PC-3 (cell line): ENCODE data around the gene UBA3.

Experiments
- EZH2 ChIP-seq: fragments of 300-600 bp; sonication (generic); IDR thresholded peaks from one replicate; pipeline ENCODE4 v1.6.1; 2017; ENCODE audit warnings: antibody characterized with exemption, mild to moderate bottlenecking, low read length; ENCODE audit not compliant: unreplicated experiment
- EZH2phosphoT487 ChIP-seq: fragments of 300-600 bp; sonication (generic); IDR thresholded peaks from 2 replicates; pipeline ENCODE4 v1.6.1; 2018; ENCODE audit warnings: mild to moderate bottlenecking, antibody characterized with exemption, low read length, borderline replicate concordance
- TF ChIP-seq, protein P1 (sequence below): fragments of 300-600 bp; sonication (generic); conservative IDR thresholded peaks from 2 replicates; pipeline ENCODE4 v1.5.1; 2017; ENCODE audit warnings: antibody characterized with exemption, low read depth, mild to moderate bottlenecking, low read length

DNA sequence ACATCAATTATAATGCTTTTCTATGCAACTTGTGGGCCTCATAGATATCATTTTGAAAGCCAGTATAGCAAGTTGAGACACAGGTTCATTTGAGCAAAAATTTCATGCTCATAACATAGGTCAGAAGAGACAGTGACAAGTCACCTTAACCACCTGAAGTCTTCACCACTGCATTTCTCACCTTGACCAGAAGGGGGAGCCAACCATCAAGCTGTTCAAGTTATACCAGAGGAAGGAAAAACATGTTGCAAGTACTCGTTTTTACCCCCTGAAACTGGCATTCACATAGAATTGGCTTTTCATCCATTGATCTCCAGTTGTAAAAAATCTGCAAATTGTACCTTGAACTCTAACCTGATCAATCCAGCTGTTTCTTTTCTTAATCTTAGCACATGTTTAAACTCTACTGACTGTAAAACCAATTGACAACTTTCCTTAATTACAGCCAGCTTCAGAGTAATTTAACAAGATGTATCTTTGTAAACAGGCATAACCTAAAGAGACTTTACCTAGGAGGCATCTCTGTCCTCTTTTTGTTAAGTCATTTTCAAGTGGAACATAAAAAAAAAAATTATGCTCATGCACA, 40.8 kb upstream of the UBA3 start:
- TF ChIP-seq, protein P1, sequence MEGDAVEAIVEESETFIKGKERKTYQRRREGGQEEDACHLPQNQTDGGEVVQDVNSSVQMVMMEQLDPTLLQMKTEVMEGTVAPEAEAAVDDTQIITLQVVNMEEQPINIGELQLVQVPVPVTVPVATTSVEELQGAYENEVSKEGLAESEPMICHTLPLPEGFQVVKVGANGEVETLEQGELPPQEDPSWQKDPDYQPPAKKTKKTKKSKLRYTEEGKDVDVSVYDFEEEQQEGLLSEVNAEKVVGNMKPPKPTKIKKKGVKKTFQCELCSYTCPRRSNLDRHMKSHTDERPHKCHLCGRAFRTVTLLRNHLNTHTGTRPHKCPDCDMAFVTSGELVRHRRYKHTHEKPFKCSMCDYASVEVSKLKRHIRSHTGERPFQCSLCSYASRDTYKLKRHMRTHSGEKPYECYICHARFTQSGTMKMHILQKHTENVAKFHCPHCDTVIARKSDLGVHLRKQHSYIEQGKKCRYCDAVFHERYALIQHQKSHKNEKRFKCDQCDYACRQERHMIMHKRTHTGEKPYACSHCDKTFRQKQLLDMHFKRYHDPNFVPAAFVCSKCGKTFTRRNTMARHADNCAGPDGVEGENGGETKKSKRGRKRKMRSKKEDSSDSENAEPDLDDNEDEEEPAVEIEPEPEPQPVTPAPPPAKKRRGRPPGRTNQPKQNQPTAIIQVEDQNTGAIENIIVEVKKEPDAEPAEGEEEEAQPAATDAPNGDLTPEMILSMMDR = peak; percentile 73
- TF ChIP-seq EZH2phosphoT487 (no peak), EZH2 (no peak)
